HepG2 (cell line): ENCODE data around the gene SLCO4A1. TPM values are rescaled to one million over a fixed set of nuclear protein-coding genes. Genes with fewer than 3 reads are reported as not detected.

Source experiments
- DMAP1 ChIP-seq: IDR thresholded peaks from 2 replicates; pipeline ENCODE4 v1.6.1; 2016
- ESRRA ChIP-seq: sonication (generic); formaldehyde crosslinking; IDR thresholded peaks from 2 replicates; pipeline ENCODE4 v1.5.1; 2020; ENCODE audit warnings: mild to moderate bottlenecking, low read depth, missing genetic modification reagents
- HHEX ChIP-seq: IDR thresholded peaks from 2 replicates; pipeline ENCODE4 v1.6.1; 2016; ENCODE audit warnings: control low read depth
- HOXA9 ChIP-seq: sonication (generic); formaldehyde crosslinking; IDR thresholded peaks from 2 replicates; pipeline ENCODE4 v1.8.1; 2022; ENCODE audit warnings: missing genetic modification reagents, mild to moderate bottlenecking, moderate library complexity, borderline replicate concordance
- JUNB ChIP-seq: sonication (generic); formaldehyde crosslinking; IDR thresholded peaks from 2 replicates; pipeline ENCODE4 v1.8.0; 2022; ENCODE audit warnings: missing genetic modification reagents, mild to moderate bottlenecking, borderline replicate concordance
- MBD4 ChIP-seq: IDR thresholded peaks from 2 replicates; pipeline ENCODE4 v1.6.1; 2012; ENCODE audit warnings: low read length, inconsistent platforms, borderline replicate concordance
- MTA3 ChIP-seq: sonication (generic); formaldehyde crosslinking; IDR thresholded peaks from 2 replicates; pipeline ENCODE4 v1.4.0; 2020; ENCODE audit warnings: missing genetic modification reagents
- MXD3 ChIP-seq: IDR thresholded peaks from 2 replicates; pipeline ENCODE4 v1.6.1; 2016; ENCODE audit warnings: mild to moderate bottlenecking, missing biosample characterization, missing genetic modification reagents
- NCOA2 ChIP-seq: sonication (generic); formaldehyde crosslinking; IDR thresholded peaks from 2 replicates; pipeline ENCODE4 v1.8.0; 2022; ENCODE audit warnings: inconsistent platforms
- NR2C2 ChIP-seq: sonication (generic); formaldehyde crosslinking; IDR thresholded peaks from 2 replicates; pipeline ENCODE4 v1.4.0; 2020; ENCODE audit warnings: missing genetic modification reagents, mild to moderate bottlenecking, moderate library complexity, borderline replicate concordance
- PRMT3 ChIP-seq: sonication (generic); formaldehyde crosslinking; IDR thresholded peaks from 2 replicates; pipeline ENCODE4 v1.8.1; 2022; ENCODE audit warnings: low read depth, mild to moderate bottlenecking, moderate library complexity, missing genetic modification reagents, borderline replicate concordance
- RXRA ChIP-seq: sonication (generic); formaldehyde crosslinking; IDR thresholded peaks from 2 replicates; pipeline ENCODE4 v1.5.1; 2020; ENCODE audit warnings: missing genetic modification reagents
- RXRB ChIP-seq: IDR thresholded peaks from 2 replicates; pipeline ENCODE4 v1.6.1; 2016; ENCODE audit warnings: borderline replicate concordance, missing genetic modification reagents, missing compliant biosample characterization
- SATB2 ChIP-seq: sonication (generic); formaldehyde crosslinking; IDR thresholded peaks from 2 replicates; pipeline ENCODE4 v1.5.0; 2020; ENCODE audit warnings: missing genetic modification reagents
- ZBTB4 ChIP-seq: sonication (generic); formaldehyde crosslinking; IDR thresholded peaks from 2 replicates; pipeline ENCODE4 v1.4.0; 2020; ENCODE audit warnings: missing genetic modification reagents, mild to moderate bottlenecking, borderline replicate concordance
- ZBTB49 ChIP-seq: sonication (generic); formaldehyde crosslinking; IDR thresholded peaks from 2 replicates; pipeline ENCODE4 v1.4.0; 2020; ENCODE audit warnings: missing genetic modification reagents, borderline replicate concordance
- ZBTB8A ChIP-seq: sonication (generic); formaldehyde crosslinking; IDR thresholded peaks from 2 replicates; pipeline ENCODE4 v1.4.0; 2020; ENCODE audit warnings: mild to moderate bottlenecking, low read depth, missing genetic modification reagents, borderline replicate concordance
- ZNF414 ChIP-seq: sonication (generic); formaldehyde crosslinking; IDR thresholded peaks from 2 replicates; pipeline ENCODE4 v1.5.0; 2020; ENCODE audit warnings: missing genetic modification reagents
- ZXDC ChIP-seq: sonication (generic); formaldehyde crosslinking; IDR thresholded peaks from 2 replicates; pipeline ENCODE4 v1.5.0; 2020; ENCODE audit warnings: mild to moderate bottlenecking, missing genetic modification reagents
- polyA plus RNA-seq, 8 experiments: library from polyadenylated mRNA; depleted of rRNA in 3 of 8; stranded (reverse) in 7 of 8; unstranded in 1 of 8; fragments of >200 nt; fragmentation: Illumina TruSeq in 4 of 8; extraction: Trizol in 4 of 8; gene quantifications; 2 replicates each; pipeline versions ENCODE4 v1.2.1 to v1.2.3, GENCODE V29; 2011 to 2016; ENCODE audit warnings: low read depth in 4 of 8, missing spikeins in 1 of 8, mixed read lengths in 1 of 8; ENCODE audit not compliant: insufficient read depth in 1 of 8
- total RNA-seq, 5 experiments: library from RNA; depleted of rRNA; stranded (reverse); fragments of >200 nt; fragmentation: Illumina TruSeq; extraction: Trizol; gene quantifications; 2 replicates each; pipeline ENCODE4 v1.2.3, GENCODE V29; 2016; ENCODE audit warnings: low read depth in 1 of 5

SLCO4A1 gene
- total and polyA plus RNA-seq, 2 of the 13 experiments (the other 11 are each of a cell fraction or from before 2014, with no cell fraction given), result 55.5 to 112 TPM

- no peak for TF ChIP-seq ZBTB49 (CRISPR knock-in tag)
- TF ChIP-seq SATB2 (CRISPR knock-in tag), result 0 out of 2 replicates have a peak, but pooled peaks have one; percentile 21
- TF ChIP-seq ZBTB4 (CRISPR knock-in tag), result peak; percentile 92; the same call in 1 of the 2 replicates
- TF ChIP-seq RXRB (CRISPR knock-in tag), result peak; percentile 93
- TF ChIP-seq MXD3, result peak; percentile 45
- no peak for TF ChIP-seq MTA3
- no peak for TF ChIP-seq MBD4
- no peak for TF ChIP-seq JUNB
- peak; percentile 81 for TF ChIP-seq DMAP1 (CRISPR knock-in tag)
- TF ChIP-seq PRMT3 (CRISPR knock-in tag), result no peak
- no peak; the same call in 1 of the 2 replicates for TF ChIP-seq ZNF414 (CRISPR knock-in tag)
- no peak for TF ChIP-seq ZXDC (CRISPR knock-in tag)
- TF ChIP-seq HHEX (CRISPR knock-in tag), result peak; percentile 47; the same call in 1 of the 2 replicates
- TF ChIP-seq HOXA9 (CRISPR knock-in tag), result no peak
- peak; percentile 77 for TF ChIP-seq NCOA2
- peak; percentile 62; the same call in 1 of the 2 replicates for TF ChIP-seq NR2C2 (CRISPR knock-in tag)
- TF ChIP-seq ESRRA, result peak; percentile 41; the same call in 1 of the 2 replicates
- no peak for TF ChIP-seq ZBTB8A (CRISPR knock-in tag)
- TF ChIP-seq RXRA (CRISPR knock-in tag), result peak; percentile 92
These were observed 10.0 kb downstream of the SLCO4A1 start (continued) for GRCh38 chr20:62652041-62652893.
